Effector memory CD4-positive, alpha-beta T cell (primary cell): ENCODE measurements around the gene TCAP.

Source experiments
- DNase-seq, 3 donors: peaks; one replicate each; pipeline ENCODE4 v3.0.0-alpha.2; 2020
- H3K27ac ChIP-seq: 2 replicates; pipeline ENCODE4 v1.7.0; 2013; ENCODE audit warnings: mild to moderate bottlenecking, low read length, moderate library complexity; ENCODE audit not compliant: insufficient read depth, poor library complexity, severe bottlenecking
- H3K27me3 ChIP-seq: replicated peaks from 2 replicates; pipeline ENCODE4 v1.7.0; 2013; ENCODE audit warnings: mild to moderate bottlenecking, low read length; ENCODE audit not compliant: insufficient read depth, control insufficient read depth, poor library complexity, severe bottlenecking
- H3K36me3 ChIP-seq: 2 replicates; pipeline ENCODE4 v1.7.0; 2013; ENCODE audit warnings: mild to moderate bottlenecking, low read length, moderate library complexity; ENCODE audit not compliant: control insufficient read depth, insufficient read depth
- H3K4me1 ChIP-seq: 2 replicates; pipeline ENCODE4 v1.7.0; 2013; ENCODE audit warnings: low read length, mild to moderate bottlenecking; ENCODE audit not compliant: control insufficient read depth, insufficient read depth, poor library complexity, severe bottlenecking
- H3K4me3 ChIP-seq: 2 replicates; pipeline ENCODE4 v1.7.0; 2013; ENCODE audit warnings: low read length, low read depth, mild to moderate bottlenecking; ENCODE audit not compliant: insufficient read depth, poor library complexity, severe bottlenecking
- H3K9me3 ChIP-seq: 2 replicates; pipeline ENCODE4 v1.7.0; 2013; ENCODE audit warnings: mild to moderate bottlenecking, low read length, moderate library complexity; ENCODE audit not compliant: control insufficient read depth

TCAP gene

DNA sequence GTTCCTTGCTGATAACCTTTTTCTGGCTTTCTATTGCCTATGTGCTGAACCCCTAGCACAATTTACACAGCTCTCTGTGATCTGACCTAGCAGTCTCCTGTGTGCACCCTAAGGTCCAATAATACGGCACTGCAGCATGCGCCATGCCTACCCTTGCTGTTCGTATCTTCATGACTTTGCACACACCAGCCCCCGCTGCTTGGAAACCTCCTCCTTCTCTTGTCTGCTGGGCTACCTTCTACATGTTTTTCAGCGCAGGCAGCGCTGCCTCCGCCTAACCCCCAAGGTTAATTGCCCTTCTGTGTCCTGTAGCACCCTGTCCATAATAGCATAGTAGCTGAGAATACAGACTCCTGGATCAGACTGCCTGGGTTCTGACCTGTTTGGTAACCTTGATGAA lies 26.8 kb upstream of the TCAP start:
- H3K27me3 ChIP-seq = no peaks in the 10 kb centered on the region
- DNase-seq = no peak
- peaks cover 25% of the 10 kb centered on the region for H3K4me1 ChIP-seq
- H3K4me3 ChIP-seq = peak overlapping the region; percentile 84
- peak overlapping the region; percentile 87 for H3K27ac ChIP-seq
- no peaks in the 10 kb centered on the region for H3K9me3 ChIP-seq
- no peaks in the 10 kb centered on the region for H3K36me3 ChIP-seq

DNA sequence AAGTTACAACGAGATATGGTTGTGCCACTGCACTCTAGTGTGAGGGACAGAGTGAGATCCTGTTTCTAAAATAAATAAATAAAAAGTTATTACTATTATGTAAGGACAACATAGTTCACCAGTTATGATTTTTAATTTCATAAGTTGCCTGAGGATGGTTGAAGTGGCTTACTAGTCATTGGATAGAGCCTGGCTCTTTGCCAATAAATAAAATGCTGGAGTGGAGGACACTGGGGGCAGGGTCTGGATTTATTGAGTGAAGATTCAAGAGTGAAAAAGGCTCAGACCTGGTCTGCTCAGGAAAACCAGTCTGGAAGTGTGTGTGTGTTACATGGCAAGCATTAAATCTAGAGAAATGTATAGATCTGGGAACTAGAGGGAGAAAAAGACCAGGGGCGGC lies 26.1 kb upstream of the TCAP start:
- H3K4me3 ChIP-seq = no peak overlapping the region

DNA sequence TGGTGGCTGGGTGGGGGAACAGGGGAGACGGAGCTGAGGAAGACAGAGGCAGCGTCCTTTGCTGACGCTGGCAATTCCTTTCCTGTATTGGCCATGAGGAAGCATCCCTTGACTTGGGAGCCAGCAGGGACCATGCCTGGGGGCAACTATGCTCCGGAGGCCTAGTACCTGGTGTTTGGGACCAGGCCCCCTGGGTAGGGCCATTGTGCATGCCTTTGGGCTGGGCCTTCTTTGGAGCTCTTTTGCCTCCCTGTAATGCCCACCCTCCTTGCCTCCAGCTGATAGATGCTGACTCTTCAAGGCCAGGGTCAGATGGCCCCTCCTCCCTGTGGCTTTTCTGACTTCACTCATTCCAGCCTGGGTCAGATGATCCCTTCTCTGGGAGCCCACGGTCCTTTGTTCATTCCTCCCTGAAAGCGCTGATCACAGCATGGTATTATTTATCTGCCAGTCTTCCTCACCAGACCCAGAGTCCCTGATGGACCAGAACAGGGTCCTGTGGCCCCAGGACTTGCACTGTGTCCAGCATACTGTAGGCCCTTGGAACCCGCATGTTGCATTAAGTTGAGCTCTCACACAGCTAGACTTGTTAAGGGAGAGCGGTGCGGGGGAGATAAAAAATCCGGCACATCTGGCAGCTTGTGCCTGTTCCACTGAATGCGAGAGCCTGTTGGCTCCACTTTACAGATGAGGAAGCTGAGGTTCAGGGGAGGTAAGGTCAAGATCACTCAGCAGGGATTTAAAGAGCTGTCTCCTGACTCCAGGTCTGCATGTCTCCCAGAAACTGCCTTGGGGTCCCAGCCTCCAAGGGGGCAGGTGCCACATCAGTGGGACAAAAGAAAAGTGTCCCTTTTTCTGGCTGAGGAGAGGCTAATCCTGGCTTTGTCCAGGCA lies 25.3 kb upstream of the TCAP start:
- Histone ChIP-seq H3K4me3 (no peak overlapping the region), H3K27me3 (no peaks in the 10 kb centered on the region), H3K4me1 (peaks cover 25% of the 10 kb centered on the region), H3K9me3 (no peaks in the 10 kb centered on the region), H3K27ac (no peak overlapping the region), H3K36me3 (no peaks in the 10 kb centered on the region)
- DNase-seq = no peak

More for the DNA sequence above, 26.1 kb upstream of the TCAP start:
- H3K36me3 ChIP-seq = no peaks in the 10 kb centered on the region
- no peak for DNase-seq
- H3K27ac ChIP-seq = no peak overlapping the region
- H3K4me1 ChIP-seq = peaks cover 25% of the 10 kb centered on the region
- H3K9me3 ChIP-seq = no peaks in the 10 kb centered on the region
- no peaks in the 10 kb centered on the region for H3K27me3 ChIP-seq

DNA sequence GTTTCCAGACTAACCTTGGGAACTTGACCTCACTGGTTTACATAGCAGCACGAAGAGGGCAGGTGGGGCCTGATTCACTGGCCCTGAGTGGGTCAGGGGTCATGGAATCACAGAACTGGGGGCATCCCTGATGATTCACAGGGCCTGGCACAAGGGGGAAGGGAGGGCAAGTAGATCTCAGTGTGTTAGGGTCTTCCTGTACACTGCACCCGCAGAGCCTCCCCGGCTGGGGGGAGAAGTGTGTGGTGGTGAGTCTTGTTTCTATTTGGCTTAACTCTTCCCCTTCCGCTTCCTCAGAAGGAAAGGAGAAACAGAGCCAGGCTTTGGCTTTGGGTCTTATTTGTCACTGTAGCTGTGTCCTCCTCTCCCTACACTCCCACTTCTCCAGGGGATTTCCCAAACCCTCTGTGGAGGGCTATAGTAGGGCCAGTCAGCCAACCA lies 24.5 kb upstream of the TCAP start:
- H3K36me3 ChIP-seq = no peaks in the 10 kb centered on the region
- H3K9me3 ChIP-seq = no peaks in the 10 kb centered on the region
- no peak for DNase-seq
- no peak overlapping the region for H3K4me3 ChIP-seq
- H3K4me1 ChIP-seq = peaks cover 25% of the 10 kb centered on the region
- H3K27me3 ChIP-seq = no peaks in the 10 kb centered on the region
- H3K27ac ChIP-seq = no peak overlapping the region

DNA sequence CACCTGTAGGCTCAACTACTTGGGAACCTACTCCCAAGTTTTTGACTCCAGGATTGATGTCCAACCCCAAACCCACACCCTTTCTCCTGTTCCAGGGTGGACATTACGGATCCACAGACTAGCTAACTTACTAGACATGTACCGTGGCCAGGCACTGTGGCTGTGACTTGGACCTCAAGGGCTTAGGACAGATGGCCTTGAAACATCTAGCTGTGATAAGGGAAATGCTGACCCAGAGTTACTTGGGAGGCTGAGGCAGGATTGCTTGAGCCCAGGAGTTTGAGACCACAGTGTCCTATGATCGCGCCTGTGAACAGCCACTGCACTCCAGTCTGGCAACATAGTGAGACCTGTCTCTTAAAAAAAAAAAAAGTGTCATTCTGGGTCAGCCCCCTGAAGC lies 24.1 kb upstream of the TCAP start:
- peaks cover 25% of the 10 kb centered on the region for H3K4me1 ChIP-seq
- no peak overlapping the region for H3K4me3 ChIP-seq
- H3K9me3 ChIP-seq = no peaks in the 10 kb centered on the region
- no peaks in the 10 kb centered on the region for H3K27me3 ChIP-seq
- peaks cover under 1% of the 10 kb centered on the region for H3K36me3 ChIP-seq
- H3K27ac ChIP-seq = no peak overlapping the region
- DNase-seq = no peak

DNA sequence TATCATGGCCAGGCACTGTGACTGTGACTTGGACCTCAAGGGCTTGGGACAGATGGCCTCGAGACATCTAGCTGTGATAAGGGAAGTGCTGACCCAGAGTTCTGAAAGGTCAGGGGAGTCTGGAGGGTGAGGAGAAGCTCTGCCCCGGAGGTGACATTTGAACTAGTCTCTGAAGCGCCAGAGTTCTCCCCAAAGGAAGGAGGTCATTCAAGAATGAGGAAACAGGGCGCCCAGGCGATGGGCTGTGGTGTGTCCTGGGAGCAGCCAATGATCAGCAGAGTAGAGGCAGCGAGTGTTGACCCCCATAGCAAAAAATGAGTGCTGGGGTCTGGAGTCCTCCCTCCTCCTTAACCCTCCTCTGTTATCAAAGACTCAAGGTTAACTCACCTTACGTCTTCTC lies 23.3 kb upstream of the TCAP start:
- no peak overlapping the region for H3K4me3 ChIP-seq
- no peak overlapping the region for H3K27ac ChIP-seq
- H3K9me3 ChIP-seq = no peaks in the 10 kb centered on the region
- peaks cover 17% of the 10 kb centered on the region for H3K4me1 ChIP-seq
- H3K27me3 ChIP-seq = no peaks in the 10 kb centered on the region
- no peak for DNase-seq
- H3K36me3 ChIP-seq = peaks cover 3% of the 10 kb centered on the region

DNA sequence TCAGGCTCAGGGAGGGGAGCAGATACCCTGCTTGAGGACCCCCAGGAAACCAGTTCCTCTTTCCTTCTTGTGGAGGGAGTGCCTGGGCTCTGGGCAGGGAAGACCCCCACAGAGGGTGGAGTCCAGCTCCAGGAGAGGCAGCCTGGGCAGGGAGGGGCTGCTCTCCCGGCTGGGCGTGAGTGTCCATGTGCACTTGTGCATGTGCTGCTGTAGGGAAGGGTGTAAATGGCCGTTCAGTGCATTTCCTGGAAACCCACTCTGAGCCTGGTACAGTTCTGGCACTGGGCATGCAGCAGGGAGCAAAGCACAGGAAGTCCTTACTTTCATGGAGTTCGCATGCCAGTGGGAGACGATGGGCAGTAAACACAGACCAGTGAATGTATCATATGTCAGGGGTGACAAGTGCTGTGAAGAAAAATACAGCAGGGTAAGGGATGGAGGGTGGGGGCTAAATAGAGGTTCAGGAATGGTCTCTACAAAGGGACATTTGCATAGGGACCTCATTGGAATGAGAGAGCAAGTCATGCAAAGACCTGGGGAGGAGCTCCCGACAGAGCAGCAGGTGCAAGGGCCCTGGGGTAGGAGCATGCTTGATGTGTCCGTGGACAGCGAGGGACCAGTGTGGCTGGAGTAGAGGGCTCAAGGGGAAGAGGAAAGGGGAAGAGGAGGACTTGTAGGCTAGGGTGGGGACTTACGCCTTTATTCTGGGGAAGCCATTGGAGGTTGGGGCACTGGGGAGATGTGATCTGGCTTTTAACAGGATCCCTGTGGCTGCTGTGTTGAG lies 22.7 kb upstream of the TCAP start:
- Histone ChIP-seq H3K27ac (no peak overlapping the region), H3K4me3 (no peak overlapping the region), H3K36me3 (peaks cover 3% of the 10 kb centered on the region), H3K4me1 (peaks cover 17% of the 10 kb centered on the region), H3K9me3 (no peaks in the 10 kb centered on the region), H3K27me3 (no peaks in the 10 kb centered on the region)
- DNase-seq = no peak

DNA sequence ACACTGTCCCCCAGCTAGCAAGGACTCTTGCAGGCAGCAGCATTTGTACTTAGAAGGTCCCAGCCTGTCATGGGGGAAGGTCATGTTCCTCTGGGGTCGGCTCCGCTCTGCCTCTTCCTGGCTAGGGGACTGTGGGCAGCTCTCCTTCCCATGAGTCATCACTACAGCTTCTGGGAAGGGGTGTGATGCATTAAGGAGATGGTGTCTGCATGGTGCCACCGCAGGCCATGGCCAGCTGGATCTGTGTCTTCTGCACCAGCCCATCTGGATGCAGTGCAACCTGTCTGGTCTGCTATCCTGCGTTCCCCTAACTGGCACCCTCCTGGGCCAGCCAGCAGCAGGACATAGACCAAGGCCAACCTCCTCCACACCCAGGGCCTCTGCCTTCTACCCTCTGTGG lies 21.9 kb upstream of the TCAP start:
- Histone ChIP-seq H3K4me1 (peaks cover 10% of the 10 kb centered on the region), H3K9me3 (no peaks in the 10 kb centered on the region), H3K27me3 (no peaks in the 10 kb centered on the region), H3K27ac (no peak overlapping the region), H3K36me3 (peaks cover 3% of the 10 kb centered on the region), H3K4me3 (no peak overlapping the region)
- DNase-seq = no peak

DNA sequence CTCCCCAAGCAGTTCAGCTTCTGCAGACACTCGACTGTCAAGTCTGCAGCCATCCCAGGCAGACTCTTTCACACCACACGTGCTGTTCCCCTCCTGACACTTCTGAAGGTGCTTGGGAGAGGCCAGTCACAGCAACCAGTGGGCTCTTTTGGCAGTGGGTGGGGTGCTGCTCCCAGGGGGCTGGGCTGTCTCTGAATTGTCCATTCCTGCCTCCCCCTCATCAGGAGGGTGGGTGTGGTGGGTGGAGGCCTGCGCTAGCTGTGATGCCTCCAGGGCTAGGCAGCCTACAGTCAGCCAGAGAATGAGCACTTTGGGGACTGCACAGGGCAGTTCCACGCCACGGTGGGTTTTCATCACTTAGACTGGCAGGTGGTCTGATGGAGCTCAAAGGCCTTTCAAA lies 17.9 kb upstream of the TCAP start:
- DNase-seq = no peak
- Histone ChIP-seq H3K4me1 (peaks cover 1% of the 10 kb centered on the region), H3K36me3 (peaks cover 3% of the 10 kb centered on the region), H3K4me3 (no peak overlapping the region), H3K27me3 (no peaks in the 10 kb centered on the region), H3K27ac (no peak overlapping the region), H3K9me3 (no peaks in the 10 kb centered on the region)
